Stimulated activated memory B cell treated with anti-CD40 and anti-IgM and Interleukin-4, amounts not matched to agents 10 μg/mL and 1 μg/mL and 100 μg/mL, for 72 hours (primary cell): ENCODE measurements around the gene SLC15A3.
"Not testable (repeated sequence)": the region's sequence is repeated elsewhere in the genome, so short reads cannot be mapped to it uniquely, and the experiment has no call there.

Experiments used
- ATAC-seq: fragments of 150-1000 bp; cut with Tn5 transposase; 2 replicates; pipeline ENCODE4 v1.10.0; 2021
- H3K27ac Mint-ChIP-seq: one replicate; pipeline ENCODE4 v1.8.0; 2022; ENCODE audit warnings: mild to moderate bottlenecking, mixed read lengths
- H3K27me3 Mint-ChIP-seq: one replicate; pipeline ENCODE4 v1.8.0; 2022; ENCODE audit warnings: mixed read lengths
- H3K36me3 Mint-ChIP-seq: one replicate; pipeline ENCODE4 v1.8.0; 2022; ENCODE audit warnings: mixed read lengths
- H3K4me1 Mint-ChIP-seq: one replicate; pipeline ENCODE4 v1.8.0; 2022; ENCODE audit warnings: mixed read lengths
- H3K4me3 Mint-ChIP-seq: one replicate; pipeline ENCODE4 v1.8.0; 2022; ENCODE audit warnings: mild to moderate bottlenecking, moderate library complexity, mixed read lengths
- H3K9me3 Mint-ChIP-seq: one replicate; pipeline ENCODE4 v1.8.0; 2022; ENCODE audit warnings: mixed read lengths

Gene SLC15A3

DNA sequence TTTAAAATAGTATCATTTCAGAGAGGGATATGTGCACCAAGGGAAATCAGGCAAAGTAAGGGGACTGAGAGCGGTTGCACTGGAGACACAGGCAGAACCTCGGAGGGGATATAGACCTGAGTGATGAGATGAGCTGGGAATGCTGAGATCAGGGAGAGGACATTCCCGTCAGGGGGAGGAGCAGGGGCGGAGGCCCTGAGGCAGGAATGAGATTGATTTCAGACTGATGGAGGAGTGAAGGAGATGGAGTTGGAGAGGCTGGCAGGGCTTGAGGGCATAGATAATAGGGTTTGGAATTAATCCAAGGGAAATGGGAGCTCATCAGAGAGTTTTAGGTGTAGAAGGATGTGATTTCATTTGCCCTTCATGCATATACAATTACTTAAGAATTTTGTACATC is 32.7 kb upstream of the SLC15A3 start:
- H3K27me3 Mint-ChIP-seq = no peaks in the 10 kb centered on the region
- no peak for ATAC-seq
- peaks cover 45% of the 10 kb centered on the region for H3K4me1 Mint-ChIP-seq
- H3K36me3 Mint-ChIP-seq = no peaks in the 10 kb centered on the region
- H3K4me3 Mint-ChIP-seq = no peak overlapping the region
- H3K9me3 Mint-ChIP-seq = no peaks in the 10 kb centered on the region
- H3K27ac Mint-ChIP-seq = peak overlapping the region; percentile 15

DNA sequence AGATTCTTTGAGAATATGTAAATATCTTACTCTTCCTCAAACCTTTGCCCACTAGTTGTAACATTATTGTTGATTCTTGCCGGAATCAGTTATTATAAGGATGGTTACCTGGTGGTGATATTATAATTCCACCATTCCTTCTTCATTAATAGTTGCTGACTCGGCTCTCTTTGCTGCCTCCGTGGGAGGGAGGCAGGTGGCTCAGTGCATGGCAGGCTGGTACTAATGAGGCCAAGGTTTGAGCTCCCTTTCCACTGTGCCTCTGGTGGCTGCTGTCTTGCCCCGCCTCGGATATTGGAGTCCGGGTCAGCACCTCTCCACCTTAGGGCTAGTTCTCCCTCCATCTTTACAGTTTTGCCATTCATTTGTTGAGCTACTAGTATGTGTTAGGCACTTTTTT is 32.2 kb upstream of the SLC15A3 start:
- ATAC-seq = no peak
- H3K9me3 Mint-ChIP-seq = no peaks in the 10 kb centered on the region
- no peaks in the 10 kb centered on the region for H3K36me3 Mint-ChIP-seq
- H3K27ac Mint-ChIP-seq = peak overlapping the region; percentile 15
- peaks cover 40% of the 10 kb centered on the region for H3K4me1 Mint-ChIP-seq
- H3K27me3 Mint-ChIP-seq = no peaks in the 10 kb centered on the region
- H3K4me3 Mint-ChIP-seq = no peak overlapping the region

DNA sequence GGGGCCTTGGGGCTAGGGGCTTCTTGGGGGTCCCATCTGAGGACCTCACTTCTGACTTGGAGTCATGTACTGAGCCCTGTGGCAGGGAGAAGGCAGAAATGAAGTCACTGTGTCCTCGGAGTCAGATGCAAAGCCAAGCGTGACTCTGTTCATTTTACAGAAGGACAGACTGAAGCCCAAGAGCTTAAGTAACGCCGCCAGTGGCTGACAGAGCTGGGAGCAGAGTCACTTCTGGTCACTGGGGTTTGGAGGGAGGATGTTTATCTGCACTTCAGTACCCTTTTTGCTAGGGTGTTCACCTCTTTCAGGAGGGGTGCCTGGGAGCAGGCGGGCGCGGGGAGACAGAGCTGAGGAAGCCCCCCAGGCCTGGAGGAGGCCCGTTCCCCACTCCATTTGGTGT is 30.2 kb upstream of the SLC15A3 start:
- no peak for ATAC-seq
- H3K4me1 Mint-ChIP-seq = peaks cover 41% of the 10 kb centered on the region
- no peak overlapping the region for H3K4me3 Mint-ChIP-seq
- no peaks in the 10 kb centered on the region for H3K9me3 Mint-ChIP-seq
- no peaks in the 10 kb centered on the region for H3K27me3 Mint-ChIP-seq
- H3K36me3 Mint-ChIP-seq = no peaks in the 10 kb centered on the region
- H3K27ac Mint-ChIP-seq = no peak overlapping the region

DNA sequence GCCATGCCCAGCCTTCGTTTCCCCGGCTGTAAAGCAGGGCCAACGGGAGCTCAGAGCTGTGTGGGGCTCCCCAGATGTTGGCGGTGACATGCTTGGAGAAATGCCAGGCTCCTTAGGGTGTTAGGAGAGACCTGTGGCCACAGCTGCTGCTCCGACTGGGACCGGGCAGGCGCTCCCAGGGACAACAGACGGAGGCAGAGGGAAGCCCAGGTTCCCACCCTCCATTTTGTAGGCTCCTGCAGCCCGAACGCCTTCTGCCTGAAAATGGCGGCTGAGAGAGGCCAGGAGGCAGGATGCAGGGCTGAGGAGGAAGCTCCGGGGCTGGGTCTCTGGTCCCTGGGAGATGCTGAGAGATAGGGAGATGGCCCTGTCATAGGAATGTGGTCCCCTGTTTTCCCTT is 29.5 kb upstream of the SLC15A3 start:
- Mint-ChIP-seq H3K27me3 (no peaks in the 10 kb centered on the region), H3K4me3 (no peak overlapping the region), H3K4me1 (peaks cover 43% of the 10 kb centered on the region), H3K9me3 (no peaks in the 10 kb centered on the region), H3K36me3 (no peaks in the 10 kb centered on the region), H3K27ac (no peak overlapping the region)
- no peak for ATAC-seq

DNA sequence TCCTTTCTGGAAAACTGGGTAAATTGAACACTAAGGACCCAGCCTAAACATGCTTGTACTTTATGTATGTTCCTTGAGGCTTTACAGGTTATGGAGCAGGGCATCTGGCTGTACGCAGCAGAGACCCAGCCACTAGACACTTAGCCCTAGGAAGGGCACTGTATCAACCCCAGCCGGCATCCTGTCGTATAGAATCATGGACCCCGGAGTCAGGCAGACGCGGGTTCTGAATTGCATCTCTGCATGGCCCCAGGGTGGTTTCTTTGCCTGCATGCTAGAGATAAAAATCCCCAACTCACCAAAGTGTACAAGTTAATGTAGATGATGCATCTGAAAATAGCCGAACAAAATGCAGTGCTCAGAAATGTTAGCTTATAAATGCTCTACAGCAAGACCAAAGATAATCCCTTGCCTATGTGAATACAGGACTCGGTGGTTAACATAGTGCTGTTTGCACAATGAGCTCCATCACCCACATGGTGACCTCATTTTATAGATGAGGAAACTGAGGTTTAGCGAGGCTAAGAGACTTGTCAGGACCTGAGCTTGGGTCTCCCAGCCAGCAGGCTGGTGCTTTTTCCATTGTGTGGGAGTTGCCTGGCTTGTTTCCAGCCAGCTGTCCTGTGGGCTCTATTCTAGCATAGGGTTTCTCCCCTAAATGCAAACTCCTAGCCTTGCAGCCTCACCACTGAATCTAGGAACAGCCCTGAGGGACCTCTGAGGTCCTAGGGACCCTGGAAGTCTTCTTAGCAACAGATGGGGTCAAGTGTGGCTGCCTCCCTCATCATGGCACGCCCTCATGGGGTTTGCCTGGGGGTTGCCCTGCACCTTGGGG is 26.8 kb upstream of the SLC15A3 start:
- H3K27ac Mint-ChIP-seq = no peak overlapping the region
- H3K4me1 Mint-ChIP-seq = peaks cover 29% of the 10 kb centered on the region
- ATAC-seq = peak; percentile 51
- no peaks in the 10 kb centered on the region for H3K9me3 Mint-ChIP-seq
- H3K27me3 Mint-ChIP-seq = no peaks in the 10 kb centered on the region
- no peak overlapping the region for H3K4me3 Mint-ChIP-seq
- H3K36me3 Mint-ChIP-seq = no peaks in the 10 kb centered on the region

DNA sequence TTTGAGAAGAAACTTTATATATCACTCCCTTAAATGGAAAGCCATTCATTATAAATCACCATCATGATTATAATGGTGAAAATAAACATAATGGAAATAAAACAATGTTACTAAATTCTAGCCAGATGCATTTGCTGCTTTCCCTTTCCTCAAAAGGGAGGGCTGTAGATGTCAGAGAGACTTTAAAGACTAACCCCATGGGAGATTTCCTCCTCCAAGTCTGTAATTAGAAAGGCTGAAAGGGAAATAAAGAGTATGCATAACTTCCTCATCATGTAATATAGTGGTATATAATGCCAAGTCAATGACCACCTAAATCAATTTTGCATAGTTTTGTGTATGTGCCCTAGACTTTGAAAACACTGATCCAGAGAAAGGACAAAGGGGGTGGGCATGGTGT is 25.9 kb upstream of the SLC15A3 start:
- Mint-ChIP-seq H3K4me3 (no peak overlapping the region), H3K36me3 (no peaks in the 10 kb centered on the region), H3K9me3 (no peaks in the 10 kb centered on the region), H3K27ac (peak overlapping the region; percentile 34), H3K27me3 (no peaks in the 10 kb centered on the region), H3K4me1 (peaks cover 25% of the 10 kb centered on the region)
- no peak for ATAC-seq

DNA sequence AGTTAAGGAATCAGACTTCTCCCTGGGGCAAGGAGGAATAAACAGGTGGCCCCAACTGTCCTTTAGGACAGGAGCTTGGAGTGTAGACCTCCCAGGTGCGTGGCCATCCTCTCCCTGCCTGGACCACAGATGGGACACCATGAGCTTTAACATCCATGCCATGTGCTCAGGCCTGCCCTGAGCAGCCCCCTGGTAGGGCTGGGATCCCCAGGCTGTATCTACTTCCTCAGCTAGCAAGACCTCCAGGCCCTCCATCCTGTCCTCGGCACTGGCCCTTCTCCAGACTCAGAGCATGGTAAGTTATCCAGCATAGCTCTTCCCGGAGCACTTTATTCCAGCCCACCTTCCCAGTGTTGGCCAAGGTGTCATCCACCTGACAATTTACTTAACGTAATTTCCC is 25.2 kb upstream of the SLC15A3 start:
- no peaks in the 10 kb centered on the region for H3K36me3 Mint-ChIP-seq
- no peak overlapping the region for H3K4me3 Mint-ChIP-seq
- H3K27ac Mint-ChIP-seq = peak overlapping the region; percentile 34
- no peaks in the 10 kb centered on the region for H3K9me3 Mint-ChIP-seq
- ATAC-seq = no peak
- H3K4me1 Mint-ChIP-seq = peaks cover 32% of the 10 kb centered on the region
- H3K27me3 Mint-ChIP-seq = no peaks in the 10 kb centered on the region

DNA sequence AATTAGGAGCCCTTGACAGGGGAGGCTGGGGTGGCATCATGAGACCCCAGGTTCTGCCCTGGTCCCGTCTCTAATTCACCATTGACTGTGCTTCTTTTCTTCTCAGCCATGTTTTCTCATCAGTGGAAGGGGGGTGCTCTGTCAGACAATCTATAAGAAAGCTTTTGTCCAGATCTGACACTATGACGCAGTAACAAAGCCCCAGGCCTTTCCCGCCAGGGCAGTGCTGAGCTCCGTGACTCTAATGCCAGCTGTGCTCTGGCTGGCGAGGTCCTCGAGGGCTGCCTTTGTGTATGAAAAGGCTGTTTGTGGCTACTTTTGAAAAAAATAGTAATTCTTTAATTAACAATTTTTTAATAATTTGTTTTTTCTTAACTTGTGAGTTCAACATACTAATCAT is 22.8 kb upstream of the SLC15A3 start:
- H3K4me1 Mint-ChIP-seq = peaks cover 55% of the 10 kb centered on the region
- no peak for ATAC-seq
- no peak overlapping the region for H3K4me3 Mint-ChIP-seq
- no peaks in the 10 kb centered on the region for H3K9me3 Mint-ChIP-seq
- H3K36me3 Mint-ChIP-seq = no peaks in the 10 kb centered on the region
- H3K27ac Mint-ChIP-seq = peak overlapping the region; percentile 31
- no peaks in the 10 kb centered on the region for H3K27me3 Mint-ChIP-seq

DNA sequence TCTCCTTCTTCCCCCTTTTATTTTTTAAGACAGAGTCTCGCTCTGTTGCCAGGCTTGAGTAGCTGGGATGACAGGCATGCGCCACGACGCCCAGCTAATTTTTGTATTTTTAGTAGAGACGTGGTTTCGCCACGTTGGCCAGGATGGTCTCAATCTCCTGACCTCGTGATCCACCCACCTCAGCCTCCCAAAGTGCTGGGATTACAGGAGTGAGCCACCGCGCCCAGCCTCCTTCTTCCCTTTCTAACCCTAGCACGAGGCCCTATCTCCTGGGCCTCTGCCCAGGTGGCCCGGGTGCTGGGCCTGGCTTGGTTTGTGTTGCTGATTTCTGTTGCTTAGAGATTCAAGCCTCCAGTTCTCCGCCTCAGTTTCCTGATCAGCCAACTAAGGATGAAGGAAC is 22.3 kb upstream of the SLC15A3 start:
- not testable (repeated sequence) for ATAC-seq, H3K36me3 Mint-ChIP-seq, H3K27me3 Mint-ChIP-seq, H3K4me3 Mint-ChIP-seq, H3K9me3 Mint-ChIP-seq
- peak overlapping the region; percentile 31 for H3K27ac Mint-ChIP-seq
- H3K4me1 Mint-ChIP-seq = peaks cover 55% of the 10 kb centered on the region

DNA sequence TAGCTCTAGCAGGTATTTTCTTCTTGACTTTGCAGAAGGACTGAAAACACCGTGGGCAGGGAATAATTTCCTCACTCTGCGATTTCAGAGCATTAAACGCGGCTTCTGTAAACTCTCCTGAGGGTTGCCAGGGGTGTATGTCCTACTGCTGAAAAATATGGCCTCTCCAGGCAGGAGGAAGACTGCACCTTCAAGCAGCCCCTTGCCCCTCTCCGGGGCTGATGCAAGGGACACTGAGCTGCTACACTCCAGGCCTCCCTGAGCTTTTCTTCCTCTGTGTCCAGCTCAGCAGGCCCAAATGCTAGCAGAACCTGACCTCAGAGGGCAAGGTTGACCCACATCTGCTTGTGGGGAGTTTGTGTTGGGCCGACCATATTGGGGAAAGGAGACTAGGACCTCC is 21.7 kb upstream of the SLC15A3 start:
- Mint-ChIP-seq H3K27me3 (no peaks in the 10 kb centered on the region), H3K4me1 (peaks cover 55% of the 10 kb centered on the region), H3K27ac (peak overlapping the region; percentile 31), H3K4me3 (no peak overlapping the region), H3K36me3 (no peaks in the 10 kb centered on the region), H3K9me3 (no peaks in the 10 kb centered on the region)
- no peak for ATAC-seq

DNA sequence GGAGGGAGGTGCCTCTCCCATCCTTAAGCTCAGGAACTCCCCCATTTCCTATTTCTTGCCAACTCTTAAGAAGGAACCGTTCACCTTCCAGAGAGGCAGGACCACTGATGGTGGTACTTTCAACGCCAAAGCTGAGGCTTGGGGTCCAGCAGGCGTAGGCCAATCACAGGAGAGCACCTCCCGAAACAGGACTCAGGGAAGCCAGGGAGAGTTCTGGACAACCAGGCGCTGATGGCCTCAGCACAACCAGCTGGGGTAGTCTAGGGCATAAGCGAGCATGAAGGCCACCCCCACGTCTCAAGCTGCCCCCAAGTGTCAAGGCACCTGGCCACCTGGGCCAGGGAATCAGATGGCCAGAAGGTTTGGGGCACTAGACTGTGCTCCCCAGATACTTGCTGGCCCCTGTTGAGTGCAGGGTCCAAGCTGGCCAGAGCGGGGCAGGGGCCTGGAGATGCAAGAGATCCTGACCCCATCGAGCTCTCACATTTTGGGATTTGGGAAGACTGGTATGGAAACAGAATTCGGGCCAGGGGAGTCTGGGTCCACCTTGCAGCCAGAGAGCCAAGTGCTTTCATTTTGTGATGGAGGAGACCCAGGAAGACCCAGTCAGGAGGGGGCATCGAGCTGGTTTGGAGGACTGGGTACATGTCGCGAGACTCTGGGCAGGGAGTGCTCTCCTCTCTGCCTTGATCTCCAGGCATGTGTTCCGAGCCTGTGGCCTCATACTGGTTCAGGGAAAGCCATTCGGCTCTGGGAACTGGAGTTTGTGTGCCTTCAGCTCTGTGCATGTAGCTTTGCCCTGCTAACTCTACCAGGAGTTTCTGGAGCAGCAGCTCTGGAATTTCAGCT is 20.4 kb upstream of the SLC15A3 start:
- H3K9me3 Mint-ChIP-seq = peaks cover 5% of the 10 kb centered on the region
- no peaks in the 10 kb centered on the region for H3K27me3 Mint-ChIP-seq
- peaks cover 48% of the 10 kb centered on the region for H3K4me1 Mint-ChIP-seq
- H3K4me3 Mint-ChIP-seq = peak overlapping the region; percentile 67
- no peak for ATAC-seq
- peaks cover 6% of the 10 kb centered on the region for H3K36me3 Mint-ChIP-seq
- peak overlapping the region; percentile 75 for H3K27ac Mint-ChIP-seq

DNA sequence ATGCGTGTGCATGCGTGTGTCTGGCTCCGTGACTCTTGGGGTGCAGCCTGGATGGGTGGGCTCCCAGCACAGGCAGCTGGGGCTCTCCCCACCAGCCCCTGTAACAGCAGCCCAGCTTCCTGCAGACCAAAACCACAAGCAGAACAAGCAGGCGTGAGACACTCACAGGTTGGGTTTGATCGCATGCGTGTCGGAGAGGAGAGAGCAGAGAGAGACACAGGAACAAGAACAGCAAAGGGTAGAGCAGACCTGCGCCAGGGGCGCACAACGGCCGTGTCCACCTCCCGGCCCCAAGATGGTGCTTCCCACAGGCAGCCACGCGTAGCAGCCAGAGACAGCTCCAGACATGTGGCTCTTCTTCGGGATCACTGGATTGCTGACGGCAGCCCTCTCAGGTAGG is 19.5 kb upstream of the SLC15A3 start, which contains the start of gene CD6:
CD6 (plus strand) TSS at position 161 of the 400 bp plus-strand sequence; CDS start at position 347, 186 bp downstream.
- H3K9me3 Mint-ChIP-seq = peaks cover 5% of the 10 kb centered on the region
- peaks cover 6% of the 10 kb centered on the region for H3K36me3 Mint-ChIP-seq
- peak within 1 kb of the TSS; percentile 75 for H3K27ac Mint-ChIP-seq
- H3K4me1 Mint-ChIP-seq = peaks cover 41% of the 10 kb centered on the region
- ATAC-seq = peak; percentile 75
- H3K27me3 Mint-ChIP-seq = no peaks in the 10 kb centered on the region
- peak within 1 kb of the TSS; percentile 67 for H3K4me3 Mint-ChIP-seq

DNA sequence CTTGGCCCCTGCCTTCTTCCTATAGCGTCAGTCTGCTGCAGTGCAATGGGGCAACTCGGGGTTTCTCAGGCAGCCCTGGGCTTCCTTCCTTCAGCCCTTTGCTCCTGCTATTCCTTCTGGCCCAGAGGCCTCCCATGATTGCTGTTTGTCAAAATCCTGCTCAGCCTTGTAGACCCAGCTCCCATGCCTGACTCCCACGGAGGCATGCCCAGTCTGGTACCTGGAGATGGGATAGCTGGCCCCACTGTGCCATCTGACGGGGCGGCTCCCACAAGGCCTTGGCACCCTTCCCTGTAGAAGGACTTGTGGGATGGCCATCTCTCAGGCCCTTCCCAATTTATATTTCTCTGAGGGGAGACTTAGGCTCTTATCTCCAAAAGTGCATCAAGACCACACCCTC is 18.9 kb upstream of the SLC15A3 start:
- H3K36me3 Mint-ChIP-seq = peaks cover 6% of the 10 kb centered on the region
- H3K4me1 Mint-ChIP-seq = peaks cover 41% of the 10 kb centered on the region
- no peaks in the 10 kb centered on the region for H3K27me3 Mint-ChIP-seq
- peak overlapping the region; percentile 75 for H3K27ac Mint-ChIP-seq
- peaks cover 5% of the 10 kb centered on the region for H3K9me3 Mint-ChIP-seq
- ATAC-seq = no peak
- H3K4me3 Mint-ChIP-seq = no peak overlapping the region

DNA sequence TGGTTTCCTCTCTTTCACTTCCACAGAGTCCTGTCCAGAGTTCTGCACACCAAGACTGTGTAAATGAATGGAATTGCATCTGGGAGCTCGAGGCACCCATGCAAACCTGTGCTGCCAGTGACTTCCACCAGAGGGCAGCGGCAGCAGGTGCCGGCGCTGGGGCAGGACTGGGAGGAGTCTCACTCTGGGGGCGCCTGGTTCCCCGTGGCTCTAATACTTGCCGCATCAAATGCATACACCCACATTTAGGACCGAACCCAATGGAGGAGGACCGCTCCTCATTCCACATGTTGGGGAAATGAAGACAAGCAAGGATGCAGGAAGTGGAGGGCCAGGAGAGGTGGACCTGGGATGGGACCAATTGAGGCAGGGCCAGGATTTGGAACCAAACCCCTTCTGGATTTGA is 18.4 kb upstream of the SLC15A3 start:
- H3K9me3 Mint-ChIP-seq = peaks cover 5% of the 10 kb centered on the region
- peak; percentile 79 for ATAC-seq
- peak overlapping the region; percentile 75 for H3K27ac Mint-ChIP-seq
- peaks cover 6% of the 10 kb centered on the region for H3K36me3 Mint-ChIP-seq
- peak overlapping the region; percentile 8 for H3K4me3 Mint-ChIP-seq
- peaks cover 41% of the 10 kb centered on the region for H3K4me1 Mint-ChIP-seq
- no peaks in the 10 kb centered on the region for H3K27me3 Mint-ChIP-seq

DNA sequence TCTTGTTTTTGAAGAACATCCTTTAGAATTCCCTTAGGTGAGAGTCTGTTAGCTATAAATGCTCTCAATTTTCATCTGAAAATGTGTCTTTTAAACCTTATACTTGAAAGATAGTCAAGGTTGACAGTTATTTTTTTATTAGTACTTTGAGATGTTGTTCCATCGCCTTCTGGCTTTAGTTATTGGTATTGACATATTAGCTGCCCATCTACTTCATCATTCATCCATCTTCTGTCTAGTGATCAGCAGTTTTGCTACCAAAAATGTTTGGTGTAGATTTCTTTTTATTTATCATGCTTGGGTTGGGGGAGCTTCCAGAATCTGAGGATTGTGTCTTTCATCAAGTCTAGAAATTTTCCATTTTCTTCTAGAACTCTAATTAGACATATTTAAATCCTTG is 16.2 kb upstream of the SLC15A3 start:
- Mint-ChIP-seq H3K4me1 (peaks cover 29% of the 10 kb centered on the region), H3K27me3 (no peaks in the 10 kb centered on the region), H3K27ac (no peak overlapping the region), H3K9me3 (peaks cover 5% of the 10 kb centered on the region), H3K4me3 (no peak overlapping the region), H3K36me3 (peaks cover 6% of the 10 kb centered on the region)
- ATAC-seq = no peak
